HG03025 (cell line): ENCODE data around the gene RASSF9.

ENCODE experiments used
- ATAC-seq: cut with Tn5 transposase; IDR thresholded peaks from one replicate; pipeline ENCODE4 v1.9.1; 2021; ENCODE audit warnings: mild to moderate bottlenecking, moderate library complexity; ENCODE audit not compliant: unreplicated experiment, low FRiP score

The RASSF9 gene

GRCh38 chr12:85823436-85824180 is 12.6 kb downstream of the RASSF9 start:
- ATAC-seq: no peak

- no peak for ATAC-seq
Observed at GRCh38 chr12:85821759-85822158, 14.4 kb downstream of the RASSF9 start.

- ATAC-seq: no peak
Observed at GRCh38 chr12:85821206-85821605, 15.0 kb downstream of the RASSF9 start.

- ATAC-seq: no peak
Observed at GRCh38 chr12:85820101-85820500, 16.1 kb downstream of the RASSF9 start.

GRCh38 chr12:85814741-85815140 is 21.5 kb downstream of the RASSF9 start:
- ATAC-seq: no peak

- ATAC-seq: no peak
Observed at GRCh38 chr12:85814071-85814470, 22.1 kb downstream of the RASSF9 start.

GRCh38 chr12:85809500-85809899 is 26.7 kb downstream of the RASSF9 start:
- no peak for ATAC-seq

- ATAC-seq: no peak
Observed at GRCh38 chr12:85807730-85808129, 28.5 kb downstream of the RASSF9 start.

- ATAC-seq: no peak
Observed at GRCh38 chr12:85805654-85806053, 30.6 kb downstream of the RASSF9 start.

- ATAC-seq: no peak
Observed at GRCh38 chr12:85804663-85805062, 31.5 kb downstream of the RASSF9 start.

- no peak for ATAC-seq
Observed at GRCh38 chr12:85803923-85804322, 32.3 kb downstream of the RASSF9 start.

- ATAC-seq: no peak
Observed at GRCh38 chr12:85803231-85803630, 33.0 kb downstream of the RASSF9 start.

- ATAC-seq: no peak
Observed at GRCh38 chr12:85798122-85798521, 38.1 kb downstream of the RASSF9 start.

- ATAC-seq: no peak
Observed at GRCh38 chr12:85796001-85796400, 40.2 kb downstream of the RASSF9 start.

GRCh38 chr12:85794531-85794930 is 41.7 kb downstream of the RASSF9 start:
- ATAC-seq: no peak

GRCh38 chr12:85784096-85784720 is 52.0 kb downstream of the RASSF9 start:
- ATAC-seq: no peak

GRCh38 chr12:85782711-85783110 is 53.5 kb downstream of the RASSF9 start:
- no peak for ATAC-seq

- no peak for ATAC-seq
Observed at GRCh38 chr12:85781766-85782165, 54.4 kb downstream of the RASSF9 start.

GRCh38 chr12:85779768-85780167 is 56.4 kb downstream of the RASSF9 start:
- no peak for ATAC-seq

GRCh38 chr12:85775091-85775490 is 61.1 kb downstream of the RASSF9 start:
- ATAC-seq: no peak

- ATAC-seq: no peak
Observed at GRCh38 chr12:85765453-85765869, 70.7 kb downstream of the RASSF9 start.

- no peak for ATAC-seq
Observed at GRCh38 chr12:85759623-85760022, 76.6 kb downstream of the RASSF9 start.
